Measurements from ENCODE around the gene STK38. TPM values are rescaled to one million over a fixed set of nuclear protein-coding genes. Genes with fewer than 3 reads are reported as not detected.

STK38 gene
- total RNA-seq, 1 experiment from 2014 or later, result 27.5 TPM

DNA sequence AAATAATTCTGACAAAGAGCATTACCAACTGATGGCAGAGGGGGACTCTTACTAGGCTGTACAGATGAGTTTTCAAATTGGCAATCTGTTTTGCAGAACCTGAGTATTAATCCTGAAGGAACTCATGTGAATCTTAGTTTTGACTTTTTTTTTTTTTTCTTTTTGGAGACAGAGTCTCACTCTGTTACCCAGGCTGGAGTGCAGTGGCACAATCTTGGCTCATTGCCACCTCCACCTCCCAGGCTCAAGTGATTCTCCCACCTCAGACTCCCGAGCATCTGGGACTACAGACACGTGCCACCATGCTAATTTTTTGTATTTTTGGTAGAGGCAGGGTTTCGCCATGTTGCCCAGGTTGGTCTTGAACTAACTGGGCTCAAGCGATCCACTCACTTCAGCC, 55.2 kb downstream of the STK38 start:
- Mint-ChIP-seq H3K9me3 (ENCODE audit: unreplicated experiment) (no peaks in the 10 kb centered on the region), H3K27ac (ENCODE audit: unreplicated experiment) (no peak overlapping the region), H3K36me3 (ENCODE audit: insufficient read depth, unreplicated experiment) (peaks cover 65% of the 10 kb centered on the region), H3K4me1 (ENCODE audit: low read depth, unreplicated experiment) (peaks cover 7% of the 10 kb centered on the region), H3K27me3 (ENCODE audit: insufficient read depth, unreplicated experiment) (no peaks in the 10 kb centered on the region), H3K4me3 (ENCODE audit: unreplicated experiment) (no peak overlapping the region)
- Histone ChIP-seq H3K4me3 (ENCODE audit: low read depth, low read length) (no peak overlapping the region), H3K36me3 (ENCODE audit: control insufficient read depth, insufficient read depth, low read length) (no peaks in the 10 kb centered on the region; the same call in 1 of the 2 replicates), H3K4me1 (no peaks in the 10 kb centered on the region), H3K27me3 (replicated peaks; ENCODE audit: control insufficient read depth, insufficient read depth, low read length) (no peaks in the 10 kb centered on the region), H3K9me3 (no peaks in the 10 kb centered on the region)
- DNase-seq, result no peak
- no TSS peak for BruUV-seq (replicated peaks)
- TF ChIP-seq, protein P1, sequence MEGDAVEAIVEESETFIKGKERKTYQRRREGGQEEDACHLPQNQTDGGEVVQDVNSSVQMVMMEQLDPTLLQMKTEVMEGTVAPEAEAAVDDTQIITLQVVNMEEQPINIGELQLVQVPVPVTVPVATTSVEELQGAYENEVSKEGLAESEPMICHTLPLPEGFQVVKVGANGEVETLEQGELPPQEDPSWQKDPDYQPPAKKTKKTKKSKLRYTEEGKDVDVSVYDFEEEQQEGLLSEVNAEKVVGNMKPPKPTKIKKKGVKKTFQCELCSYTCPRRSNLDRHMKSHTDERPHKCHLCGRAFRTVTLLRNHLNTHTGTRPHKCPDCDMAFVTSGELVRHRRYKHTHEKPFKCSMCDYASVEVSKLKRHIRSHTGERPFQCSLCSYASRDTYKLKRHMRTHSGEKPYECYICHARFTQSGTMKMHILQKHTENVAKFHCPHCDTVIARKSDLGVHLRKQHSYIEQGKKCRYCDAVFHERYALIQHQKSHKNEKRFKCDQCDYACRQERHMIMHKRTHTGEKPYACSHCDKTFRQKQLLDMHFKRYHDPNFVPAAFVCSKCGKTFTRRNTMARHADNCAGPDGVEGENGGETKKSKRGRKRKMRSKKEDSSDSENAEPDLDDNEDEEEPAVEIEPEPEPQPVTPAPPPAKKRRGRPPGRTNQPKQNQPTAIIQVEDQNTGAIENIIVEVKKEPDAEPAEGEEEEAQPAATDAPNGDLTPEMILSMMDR (IDR thresholded peaks at IDR 0.05; ENCODE audit: insufficient read depth in 1 of 2, low read depth in 1 of 2, low read length in 1 of 2, severe bottlenecking in 1 of 2, unreplicated experiment in 1 of 2), result no peak
- ChIA-PET CTCF (no interaction called here), POLR2A (no interaction called here)
- intact Hi-C loops (cut with micrococcal nuclease; ENCODE audit: unreplicated experiment), result no loop called here

DNA sequence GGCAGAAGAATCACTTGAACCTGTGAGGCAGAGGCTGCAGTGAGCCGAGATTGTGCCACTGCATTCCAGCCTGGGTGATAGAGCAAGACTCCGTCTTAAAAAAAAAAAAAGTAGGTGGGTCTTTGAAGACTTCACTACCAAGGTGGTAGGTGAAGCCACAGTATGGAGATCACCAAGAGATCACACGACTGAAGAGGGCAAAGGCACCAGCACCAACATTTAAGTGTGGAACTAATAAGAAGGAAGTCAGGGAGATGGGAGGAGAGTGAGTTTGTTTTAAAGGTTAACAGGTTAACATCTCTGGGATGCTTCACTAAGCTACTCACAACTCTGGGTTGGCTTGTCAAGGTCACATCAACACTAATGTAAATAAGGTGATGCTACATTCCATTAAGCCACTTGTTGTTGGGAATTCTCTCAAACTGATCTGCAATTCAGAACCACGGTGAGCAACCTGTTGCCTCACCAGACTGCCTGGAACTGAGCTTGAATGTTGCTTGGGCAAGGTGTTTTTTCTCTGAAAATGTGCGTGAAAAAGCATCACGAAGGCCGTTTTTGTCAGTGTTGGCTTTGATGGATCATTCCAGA, 55.8 kb downstream of the STK38 start:
- H3K27me3 ChIP-seq (replicated peaks; ENCODE audit: control insufficient read depth, insufficient read depth, low read length), result no peaks in the 10 kb centered on the region
- ChIA-PET CTCF (no interaction called here), POLR2A (no interaction called here)
- BruUV-seq (replicated peaks), result no TSS peak
- Mint-ChIP-seq H3K27ac (ENCODE audit: unreplicated experiment) (no peak overlapping the region), H3K9me3 (ENCODE audit: unreplicated experiment) (no peaks in the 10 kb centered on the region), H3K36me3 (ENCODE audit: insufficient read depth, unreplicated experiment) (peaks cover 67% of the 10 kb centered on the region), H3K4me3 (ENCODE audit: unreplicated experiment) (no peak overlapping the region), H3K27me3 (ENCODE audit: insufficient read depth, unreplicated experiment) (no peaks in the 10 kb centered on the region), H3K4me1 (ENCODE audit: low read depth, unreplicated experiment) (peaks cover 7% of the 10 kb centered on the region)
- H3K4me1 ChIP-seq, result no peaks in the 10 kb centered on the region
- H3K4me3 ChIP-seq (ENCODE audit: low read depth, low read length), result no peak overlapping the region
- intact Hi-C loops (cut with micrococcal nuclease; ENCODE audit: unreplicated experiment), result no loop called here
- TF ChIP-seq, protein P1 (IDR thresholded peaks at IDR 0.05; ENCODE audit: insufficient read depth in 1 of 2, low read depth in 1 of 2, low read length in 1 of 2, severe bottlenecking in 1 of 2, unreplicated experiment in 1 of 2), result no peak
- H3K36me3 ChIP-seq (ENCODE audit: control insufficient read depth, insufficient read depth, low read length), result no peaks in the 10 kb centered on the region; the same call in 1 of the 2 replicates
- no peaks in the 10 kb centered on the region for H3K9me3 ChIP-seq
- DNase-seq, result no peak

DNA sequence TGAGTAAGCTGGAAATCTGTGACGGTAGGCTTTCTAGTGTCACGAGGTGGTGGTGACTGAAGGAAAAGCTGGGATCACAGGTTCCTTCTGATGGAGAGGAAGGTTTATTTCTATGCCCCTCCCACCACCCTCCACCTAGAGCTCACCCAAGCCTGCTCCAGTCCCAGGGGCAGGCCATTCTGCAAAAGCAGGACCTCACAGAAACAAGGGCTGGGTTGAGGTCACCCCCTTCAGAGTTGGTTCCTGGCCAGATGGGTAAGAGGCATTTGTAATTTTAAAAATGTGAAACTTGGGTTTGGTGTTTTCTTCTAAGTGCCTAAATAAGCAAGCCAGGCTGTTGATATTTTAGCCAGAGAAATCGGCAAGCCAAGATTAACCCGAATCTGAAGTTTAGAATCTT, 57.9 kb downstream of the STK38 start:
- TF ChIP-seq, protein P1 (IDR thresholded peaks at IDR 0.05; ENCODE audit: insufficient read depth in 1 of 2, low read depth in 1 of 2, low read length in 1 of 2, severe bottlenecking in 1 of 2, unreplicated experiment in 1 of 2), result no peak
- ChIA-PET POLR2A (no interaction called here), CTCF (no interaction called here)
- Histone ChIP-seq H3K4me3 (ENCODE audit: low read depth, low read length) (no peak overlapping the region), H3K36me3 (ENCODE audit: control insufficient read depth, insufficient read depth, low read length) (peaks cover 1% of the 10 kb centered on the region), H3K4me1 (no peaks in the 10 kb centered on the region), H3K9me3 (no peaks in the 10 kb centered on the region), H3K27me3 (replicated peaks; ENCODE audit: control insufficient read depth, insufficient read depth, low read length) (no peaks in the 10 kb centered on the region)
- no TSS peak for BruUV-seq (replicated peaks)
- Mint-ChIP-seq H3K4me1 (ENCODE audit: low read depth, unreplicated experiment) (peaks cover 7% of the 10 kb centered on the region), H3K9me3 (ENCODE audit: unreplicated experiment) (no peaks in the 10 kb centered on the region), H3K4me3 (ENCODE audit: unreplicated experiment) (no peak overlapping the region), H3K36me3 (ENCODE audit: insufficient read depth, unreplicated experiment) (peaks cover 70% of the 10 kb centered on the region), H3K27ac (ENCODE audit: unreplicated experiment) (no peak overlapping the region), H3K27me3 (ENCODE audit: insufficient read depth, unreplicated experiment) (no peaks in the 10 kb centered on the region)
- no peak for DNase-seq
- intact Hi-C loops (cut with micrococcal nuclease; ENCODE audit: unreplicated experiment), result no loop called here

Measured in Caco-2 (cell line).